PC-3 (cell line): ENCODE results near the gene NUP153.
"Not testable (repeated sequence)": the region's sequence is repeated elsewhere in the genome, so short reads cannot be mapped to it uniquely, and the experiment has no call there.

ENCODE experiments used
- CTCF ChIP-seq: fragments of 300-600 bp; sonication (generic); conservative IDR thresholded peaks from 2 replicates; pipeline ENCODE4 v1.5.1; 2017; ENCODE audit warnings: antibody characterized with exemption, low read depth, mild to moderate bottlenecking, low read length
- EZH2phosphoT487 ChIP-seq: fragments of 300-600 bp; sonication (generic); IDR thresholded peaks from 2 replicates; pipeline ENCODE4 v1.6.1; 2018; ENCODE audit warnings: mild to moderate bottlenecking, antibody characterized with exemption, low read length, borderline replicate concordance

DNA sequence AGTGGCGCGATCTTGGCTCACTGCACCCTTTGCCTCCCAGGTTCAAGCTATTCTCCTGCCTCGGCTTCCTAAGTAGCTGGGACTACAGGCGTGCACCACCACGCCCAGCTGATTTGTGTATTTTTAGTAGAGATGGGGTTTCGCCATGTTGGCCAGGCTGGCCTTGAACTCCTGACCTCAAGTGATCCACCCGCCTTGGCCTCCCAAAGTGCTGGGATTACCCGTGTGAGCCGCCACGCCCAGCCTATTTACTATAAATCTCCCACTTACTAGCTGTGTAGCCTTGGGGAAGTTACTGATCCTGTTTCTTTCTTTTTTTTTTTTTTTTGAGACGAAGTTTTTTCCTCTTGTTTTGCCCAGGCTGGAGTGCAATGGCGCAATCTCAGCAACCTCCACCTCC, 1.3 kb upstream of the NUP153 start:
- not testable (repeated sequence) for TF ChIP-seq CTCF, EZH2phosphoT487
